GM21381 (cell line): ENCODE data around the gene GLUL.
A peak's percentile ranks its signal among the peaks of the same experiment; 100 is the strongest.

ENCODE experiments used
- ATAC-seq: cut with Tn5 transposase; IDR thresholded peaks from one replicate; pipeline ENCODE4 v1.9.1; 2021; ENCODE audit warnings: mild to moderate bottlenecking, moderate library complexity; ENCODE audit not compliant: unreplicated experiment

The GLUL gene

DNA sequence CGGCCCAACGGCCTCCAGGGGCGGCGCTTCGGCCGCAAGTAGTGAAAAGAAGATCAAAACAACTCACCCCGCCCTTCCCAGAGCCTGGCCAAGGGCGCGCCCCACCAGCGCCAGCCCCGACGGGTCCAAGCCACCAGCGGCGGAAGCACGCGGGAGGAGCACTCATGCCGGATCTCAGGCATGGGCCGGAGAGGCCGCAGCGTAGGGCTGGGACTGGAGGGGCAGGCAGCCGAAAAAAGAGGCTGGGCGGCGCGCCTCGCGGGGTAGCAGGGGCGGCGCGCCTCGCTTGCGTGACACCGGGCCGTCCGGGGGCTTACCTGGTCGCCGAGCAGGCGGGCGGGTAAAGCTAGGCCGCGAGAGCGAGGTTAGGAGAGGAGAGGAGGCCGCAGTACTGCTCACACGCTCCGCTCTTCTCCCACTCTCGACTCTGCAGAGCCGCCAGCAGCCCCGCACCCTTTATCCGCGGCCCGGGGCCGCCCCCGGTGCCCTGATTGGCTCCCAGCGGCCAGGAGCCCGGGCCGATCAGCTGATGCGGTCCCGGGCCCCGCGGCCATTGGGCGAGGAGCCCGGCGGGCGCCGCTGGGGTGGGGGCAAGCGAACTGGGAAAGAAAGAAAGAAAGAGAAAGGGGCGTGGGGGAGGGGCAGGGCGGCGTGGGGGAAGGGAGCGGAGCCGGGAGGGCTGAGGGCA lies at the start of gene GLUL:
GLUL (minus strand) TSS at position 429 of the 688 bp plus-strand sequence. CDS start 3,053 bp downstream, outside the sequence.
- ATAC-seq, result peak; percentile 68

- no peak for ATAC-seq
These were observed 46.7 kb upstream of the GLUL start for GRCh38 chr1:182438326-182438725.

DNA sequence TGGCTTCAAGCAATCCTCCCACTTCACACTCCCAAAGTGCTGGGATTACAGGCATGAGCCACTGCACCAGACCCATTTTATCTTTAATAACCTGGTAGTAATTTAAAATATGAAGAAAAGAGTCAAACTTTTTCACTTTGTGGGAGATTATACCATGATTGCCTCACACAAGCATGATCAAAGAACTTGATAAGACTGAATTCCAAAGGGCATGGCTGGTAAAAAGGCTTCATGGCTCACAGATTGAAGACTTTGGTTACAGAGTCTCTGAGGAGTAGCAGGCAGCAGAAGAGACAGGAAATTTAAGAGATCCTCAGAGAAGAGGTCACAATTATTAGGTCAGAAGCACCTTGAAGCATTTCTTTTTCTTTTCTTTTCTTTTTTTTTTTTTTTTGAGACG lies 42.0 kb upstream of the GLUL start:
- no peak for ATAC-seq

GRCh38 chr1:182431278-182431677 lies 39.7 kb upstream of the GLUL start:
- ATAC-seq, result no peak

DNA sequence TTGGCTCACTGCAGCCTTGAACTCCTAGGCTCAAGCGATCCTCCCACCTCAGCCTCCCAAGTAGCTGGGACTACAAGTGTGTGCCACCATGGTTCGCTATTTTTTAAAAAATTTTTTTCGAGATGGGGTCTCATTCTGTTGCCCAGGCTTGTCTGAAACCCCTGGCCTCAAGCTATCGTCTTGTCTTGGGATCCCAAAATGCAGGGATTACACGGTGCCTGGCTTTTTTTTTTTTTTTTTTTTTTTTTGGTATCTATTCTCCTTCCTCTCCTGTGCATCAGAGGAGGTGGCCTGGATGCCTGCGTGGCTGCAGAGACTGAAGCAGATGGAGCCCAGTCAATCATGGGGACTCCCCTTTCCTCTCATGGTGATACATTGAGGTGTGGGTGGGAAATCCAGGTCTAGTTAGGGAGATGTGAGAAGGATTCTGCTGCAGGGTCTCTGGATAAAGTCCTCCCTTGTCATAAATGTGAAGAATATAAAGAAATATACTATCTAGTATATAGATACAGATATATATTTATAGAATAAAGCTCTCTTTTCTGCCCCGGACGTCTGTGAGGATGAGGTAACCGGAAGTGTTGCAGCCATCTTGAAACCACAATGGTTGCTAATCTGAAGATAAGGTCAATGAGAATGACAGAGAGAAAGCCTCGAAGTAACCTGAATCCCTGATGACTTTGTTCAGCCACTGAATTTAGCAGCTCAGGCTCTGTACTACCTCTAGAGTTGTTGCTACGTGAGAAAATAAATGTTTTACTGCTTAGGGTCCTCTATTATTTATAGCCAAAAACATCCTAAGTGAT lies 38.9 kb upstream of the GLUL start:
- no peak for ATAC-seq

- ATAC-seq, result no peak
These were observed 36.5 kb upstream of the GLUL start for GRCh38 chr1:182428043-182428442.

DNA sequence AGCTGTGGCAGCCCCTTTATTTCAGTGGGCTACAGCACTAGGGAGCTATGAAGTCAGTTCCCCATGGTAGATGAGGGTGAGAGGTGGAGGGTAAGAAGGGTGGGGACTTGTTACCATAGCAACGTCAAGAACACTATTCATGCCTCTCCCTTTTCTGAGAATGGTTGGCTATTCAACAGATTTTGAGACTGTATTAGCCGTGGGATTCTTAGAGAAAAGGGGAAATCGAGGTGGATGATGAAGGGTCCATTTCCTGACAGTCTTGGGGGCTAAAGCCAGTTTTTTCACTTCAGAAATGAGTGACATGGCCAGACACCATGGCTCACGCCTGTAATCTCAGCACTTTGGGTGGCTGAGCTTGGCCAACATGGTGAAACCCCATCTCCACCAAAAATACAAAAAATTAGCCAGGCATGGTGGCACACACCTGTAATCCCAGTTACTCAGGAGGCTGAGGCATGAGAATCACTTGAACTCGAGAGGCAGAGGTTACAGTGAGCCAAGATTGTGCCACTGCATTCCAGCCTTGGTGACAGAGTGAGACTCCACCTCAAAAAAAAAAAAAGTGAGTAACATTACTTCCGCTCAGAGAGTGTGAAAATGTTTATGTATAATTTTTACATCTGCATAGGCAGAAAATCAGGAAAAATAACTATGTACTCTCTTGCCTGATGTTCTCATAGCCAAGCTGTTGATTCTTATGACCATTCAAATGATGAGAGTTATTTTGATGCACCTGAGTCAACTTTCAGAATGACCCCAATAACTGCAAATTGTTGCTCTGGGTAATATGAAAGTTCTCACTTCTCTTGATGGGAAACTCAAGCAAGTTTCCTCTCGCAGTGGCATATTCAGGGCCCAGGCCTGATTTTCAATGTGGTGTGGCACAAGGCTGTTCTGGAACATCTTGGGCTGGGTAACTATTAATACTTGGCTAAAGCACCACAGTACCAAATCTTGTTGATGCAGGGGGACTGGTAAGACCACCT lies 35.1 kb upstream of the GLUL start:
- ATAC-seq, result peak; percentile 77

DNA sequence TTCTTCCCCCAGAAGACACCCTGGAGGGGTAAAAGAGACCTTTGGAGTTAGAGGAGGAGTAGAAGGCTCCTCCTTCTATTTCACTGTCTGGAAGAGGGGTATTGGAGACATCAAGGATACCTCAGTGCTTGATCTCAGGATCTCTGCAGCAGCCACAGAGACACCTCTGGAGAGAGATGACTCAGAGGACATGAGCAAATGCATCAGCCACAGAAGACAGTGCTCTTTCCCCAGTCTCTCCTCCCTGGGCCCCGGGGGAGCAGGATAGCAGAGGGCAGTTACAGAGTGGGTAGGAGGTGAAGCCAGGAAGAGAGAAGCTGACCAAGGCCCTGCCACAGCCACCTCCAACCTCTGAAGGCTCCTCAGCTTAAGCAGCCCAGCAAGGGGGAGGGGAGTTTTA lies 24.2 kb upstream of the GLUL start:
- ATAC-seq, result no peak

DNA sequence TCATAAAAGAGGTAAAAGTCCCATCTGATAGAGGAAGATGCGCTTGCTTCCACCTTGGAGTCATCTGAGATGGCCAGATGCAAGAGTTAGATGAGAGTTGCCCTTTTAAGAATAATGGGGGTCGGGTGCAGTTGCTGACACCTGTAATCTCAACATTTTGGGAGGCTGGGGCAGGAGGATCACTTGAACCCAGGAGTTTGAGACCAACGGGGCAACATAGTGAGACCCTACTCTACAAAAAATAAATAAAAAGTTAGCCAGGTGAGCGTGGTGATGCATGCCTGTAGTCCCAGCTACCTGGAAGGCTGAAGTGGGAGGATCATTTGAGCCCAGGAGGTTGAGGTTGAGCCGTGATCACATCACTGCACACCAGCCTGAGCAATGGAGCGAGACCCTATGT lies 22.4 kb upstream of the GLUL start:
- no peak for ATAC-seq

DNA sequence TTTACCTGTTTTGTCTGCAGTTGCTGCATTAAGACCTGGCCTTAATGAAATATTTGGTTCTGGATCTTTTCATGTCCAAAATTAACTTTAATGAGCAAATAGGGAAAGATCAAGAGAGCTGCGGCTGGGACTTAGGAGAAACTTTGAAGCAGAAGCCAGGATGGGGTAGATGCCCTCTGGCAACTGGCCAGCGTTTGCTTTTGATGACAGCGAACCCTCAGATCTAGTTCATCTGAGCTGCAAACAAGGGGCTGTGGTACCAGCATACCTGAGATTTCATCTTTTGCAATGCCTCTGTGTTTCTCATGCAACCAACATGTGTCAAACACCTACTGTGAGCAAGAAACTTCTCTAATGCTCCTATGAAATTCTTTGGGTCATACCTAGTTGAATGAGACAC lies 21.9 kb upstream of the GLUL start:
- no peak for ATAC-seq

GRCh38 chr1:182410620-182411273 lies 19.2 kb upstream of the GLUL start:
- ATAC-seq, result no peak

DNA sequence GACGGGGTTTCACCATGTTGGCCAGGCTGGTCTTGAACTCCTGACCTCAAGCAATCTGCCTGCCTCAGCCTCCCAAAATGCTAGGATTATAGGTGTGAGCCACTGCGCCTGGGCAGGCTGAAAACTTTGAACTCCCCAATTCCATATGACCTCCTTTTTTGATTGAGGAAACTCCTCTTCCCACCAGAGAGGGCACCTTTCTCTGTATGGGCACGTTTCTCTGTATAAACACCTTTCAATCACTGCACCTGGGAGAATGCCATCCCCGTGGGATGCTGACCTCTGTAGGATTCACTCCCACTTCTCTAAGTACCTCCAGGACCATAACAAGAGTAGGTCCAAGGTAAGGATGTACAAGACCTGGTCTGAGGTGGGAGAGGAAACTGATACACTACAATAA lies 18.5 kb upstream of the GLUL start:
- no peak for ATAC-seq

DNA sequence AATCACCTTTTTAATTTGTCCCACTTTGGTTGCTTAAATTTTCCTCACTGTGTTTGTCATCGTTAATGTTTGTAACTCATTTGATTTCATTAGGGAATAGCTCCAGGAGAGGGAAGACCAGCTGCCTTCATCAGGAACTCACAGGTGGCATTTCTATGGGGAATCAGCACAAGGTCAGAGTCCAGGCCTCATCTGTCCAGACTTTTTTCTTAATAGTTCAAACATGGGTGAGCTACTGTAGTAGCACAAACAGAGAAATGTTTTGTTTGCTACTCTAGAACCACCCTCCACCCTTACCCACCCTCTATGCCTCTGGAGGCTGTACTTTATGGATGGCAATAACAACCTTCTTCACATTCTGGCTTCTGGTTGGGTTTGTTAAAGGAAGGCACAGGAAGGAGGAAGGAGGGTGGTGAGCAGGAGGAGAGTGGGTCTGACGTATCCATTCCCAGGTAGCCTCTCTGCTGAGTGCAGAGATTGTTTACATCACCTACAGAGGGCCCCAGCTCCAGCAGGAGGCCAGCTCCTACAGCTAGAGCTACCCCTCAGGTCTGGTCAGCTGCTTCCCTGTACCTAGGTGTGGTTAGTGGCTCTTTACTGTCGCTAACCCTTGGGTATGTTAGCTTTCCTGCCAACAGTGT lies 17.0 kb upstream of the GLUL start:
- no peak for ATAC-seq

GRCh38 chr1:182407724-182408123 lies 16.1 kb upstream of the GLUL start:
- ATAC-seq, result no peak

- no peak for ATAC-seq
These were observed 14.4 kb upstream of the GLUL start for GRCh38 chr1:182406012-182406411.

DNA sequence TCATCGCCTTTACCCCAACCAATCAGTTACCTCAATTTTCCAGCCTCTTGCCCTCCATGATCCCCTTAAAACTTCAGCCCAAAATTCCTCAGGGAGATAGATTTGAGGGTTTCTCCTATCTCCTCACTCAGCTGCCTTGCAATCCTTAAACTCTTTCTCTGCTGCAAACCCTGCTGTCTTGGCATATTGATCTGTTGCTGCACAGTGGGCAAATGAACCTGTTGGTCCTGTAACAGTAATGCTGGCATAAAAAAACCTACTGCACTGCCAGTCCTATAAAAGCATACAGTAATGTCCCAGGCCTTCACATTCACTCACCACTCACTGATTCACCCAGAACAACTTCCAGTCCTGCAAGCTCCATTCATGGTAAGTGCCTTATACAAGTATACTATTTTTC lies 14.0 kb upstream of the GLUL start:
- ATAC-seq, result no peak

DNA sequence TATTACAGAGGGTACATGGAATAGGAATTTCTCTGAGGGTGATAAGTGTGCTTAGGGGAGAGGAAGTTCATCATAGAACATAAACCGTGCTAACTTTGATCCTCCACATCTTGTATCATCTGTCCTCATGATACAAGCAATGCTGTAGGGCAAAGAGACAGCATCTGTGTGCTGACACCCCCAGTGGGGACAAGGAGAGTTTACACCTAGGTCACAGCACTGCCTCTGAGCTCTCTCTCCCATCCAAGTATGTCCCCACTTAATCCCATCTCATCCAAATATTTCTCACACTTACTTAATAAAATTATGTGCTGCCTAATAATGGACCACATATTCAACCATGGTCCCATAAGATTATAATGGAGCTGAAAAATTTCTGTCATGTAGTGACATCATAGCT lies 13.2 kb upstream of the GLUL start:
- no peak for ATAC-seq

GRCh38 chr1:182400567-182400966 lies 9.0 kb upstream of the GLUL start, which contains the start of gene TEDDM1:
TSS of gene TEDDM1 (minus strand) at chr1:182400667. CDS start at chr1:182400485, 182 bp downstream.
- ATAC-seq, result no peak

DNA sequence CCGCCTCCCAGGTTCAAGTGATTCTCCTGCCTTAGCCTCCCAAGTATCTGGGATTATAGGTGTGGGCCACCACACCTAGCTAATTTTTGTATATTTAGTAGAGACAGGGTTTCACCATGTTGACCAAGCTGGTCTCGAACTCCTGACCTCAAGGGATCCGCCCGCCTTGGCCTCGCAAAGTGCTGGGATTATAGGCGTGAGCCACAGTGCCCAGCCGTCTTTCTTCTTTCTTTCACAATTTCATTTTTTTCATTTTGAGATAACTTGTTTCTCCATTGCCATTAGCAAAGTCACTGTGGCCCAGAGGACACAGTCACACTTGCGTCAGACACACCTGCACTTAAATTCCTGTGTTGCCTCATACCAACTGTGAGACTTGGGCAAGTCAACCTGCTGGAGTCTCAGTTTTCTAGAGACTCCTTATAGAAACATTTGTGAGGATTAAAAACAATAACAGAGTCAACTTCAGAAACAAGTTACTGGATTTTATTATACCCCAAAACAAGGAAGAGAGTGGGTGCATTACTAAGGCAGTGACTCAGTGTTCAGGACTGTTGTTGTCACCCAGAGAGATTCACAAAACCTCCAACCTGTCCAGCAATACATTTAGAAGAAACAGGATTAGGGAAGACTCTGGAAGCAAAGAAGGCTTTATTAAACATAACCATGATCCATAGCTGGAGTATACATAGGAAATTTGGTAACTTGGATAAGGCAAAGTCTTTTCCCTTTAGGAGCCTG lies 6.2 kb upstream of the GLUL start:
- ATAC-seq, result no peak
